HG03064 (cell line): Measurements from ENCODE around the gene FOS.

ENCODE experiments used
- ATAC-seq: cut with Tn5 transposase; IDR thresholded peaks from one replicate; pipeline ENCODE4 v1.9.1; 2021; ENCODE audit warnings: low read depth; ENCODE audit not compliant: unreplicated experiment

Gene FOS

DNA sequence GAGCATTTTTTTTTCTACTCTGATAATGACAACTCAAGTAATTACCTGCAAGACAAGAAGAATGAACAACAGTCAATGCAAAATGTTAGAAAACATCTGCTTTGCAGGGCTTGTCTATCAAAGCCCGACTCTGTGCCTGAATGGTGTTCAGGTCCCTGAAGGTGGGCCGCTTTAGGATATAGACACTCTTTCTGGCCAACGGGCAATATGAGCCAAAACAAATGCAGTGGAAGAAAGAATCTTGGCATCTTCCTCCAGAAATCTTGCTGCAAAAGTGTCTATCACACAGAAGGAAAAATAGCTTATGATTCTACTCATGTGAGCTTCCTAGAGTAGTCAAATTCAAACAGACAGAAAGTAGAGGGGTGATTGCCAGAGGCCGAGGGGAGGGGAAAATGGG is 32.7 kb downstream of the FOS start:
- no peak for ATAC-seq

DNA sequence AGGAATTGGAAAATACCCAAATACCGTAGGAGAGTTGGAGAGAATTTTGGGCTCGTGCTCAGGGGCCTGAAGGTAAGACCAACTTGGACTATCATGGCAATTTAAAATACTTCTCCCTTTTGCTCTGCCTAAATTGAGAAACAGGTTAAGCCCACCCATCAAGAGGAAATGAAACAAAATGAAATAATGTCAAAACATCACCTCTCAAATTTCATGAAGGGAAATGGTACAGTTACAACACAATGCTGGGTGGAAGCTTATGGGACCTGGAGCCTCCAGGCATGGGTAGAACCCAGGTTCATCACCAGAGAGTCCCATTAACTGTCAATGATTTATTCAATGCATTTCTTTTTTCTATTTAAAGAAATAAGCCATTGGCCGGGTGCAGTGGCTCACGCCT is 33.7 kb downstream of the FOS start:
- ATAC-seq = no peak

DNA sequence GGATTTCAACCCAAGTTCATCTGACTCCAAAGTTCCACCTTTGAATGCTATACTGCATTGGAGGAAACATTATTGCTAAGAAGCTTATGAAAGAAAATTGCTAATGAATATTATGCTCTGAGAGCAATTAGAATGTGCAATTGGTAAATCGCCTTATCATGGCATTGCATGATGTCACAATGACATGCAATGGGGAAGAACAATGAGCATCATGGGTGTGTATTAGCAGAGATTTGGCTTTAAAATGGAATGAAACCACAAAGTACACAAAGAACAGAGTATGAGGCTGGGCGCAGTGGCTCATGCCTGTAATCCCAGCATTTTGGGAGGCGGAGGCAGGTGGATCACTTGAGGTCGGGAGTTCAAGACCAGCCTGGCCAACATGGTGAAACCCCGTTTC is 34.7 kb downstream of the FOS start:
- ATAC-seq = no peak

DNA sequence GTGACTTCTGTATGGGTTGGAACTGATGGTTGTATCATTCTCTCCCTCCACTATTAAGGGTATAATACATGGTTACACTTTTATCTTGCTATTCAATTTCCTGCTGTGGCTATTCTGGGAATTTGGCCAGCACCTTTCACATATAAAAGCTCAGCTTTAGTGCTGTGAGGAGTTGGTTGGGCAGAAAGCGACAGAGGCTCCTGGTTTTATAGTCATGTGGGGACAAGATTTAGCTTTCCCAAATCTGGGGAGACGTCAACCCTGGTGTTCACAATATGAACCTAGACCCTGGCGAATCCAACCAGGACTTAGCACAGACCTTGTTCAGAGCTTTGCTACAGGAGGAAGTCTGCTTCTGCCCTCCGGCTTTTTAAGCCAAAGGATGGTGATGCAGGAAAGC is 36.5 kb downstream of the FOS start:
- ATAC-seq = no peak

DNA sequence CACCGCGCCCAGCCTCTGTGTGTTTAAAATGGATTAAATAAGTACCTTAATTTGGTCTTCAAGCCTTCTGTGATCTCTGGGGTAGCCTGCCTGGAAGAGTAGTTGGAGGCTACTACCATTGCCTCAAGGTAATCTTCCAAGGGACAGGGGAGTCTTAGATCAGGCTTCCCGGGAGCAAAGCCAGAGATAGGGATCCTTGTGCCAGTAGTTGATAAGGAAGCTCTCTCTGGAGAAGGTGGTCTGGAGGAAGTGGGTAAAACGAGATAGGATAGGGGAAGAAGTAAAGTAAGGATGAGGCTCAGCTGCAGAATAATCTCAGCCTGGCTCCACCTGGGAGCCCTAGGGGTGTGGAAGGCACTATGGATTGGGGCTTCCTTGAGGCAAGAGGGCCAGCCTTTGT is 38.5 kb downstream of the FOS start:
- no peak for ATAC-seq

DNA sequence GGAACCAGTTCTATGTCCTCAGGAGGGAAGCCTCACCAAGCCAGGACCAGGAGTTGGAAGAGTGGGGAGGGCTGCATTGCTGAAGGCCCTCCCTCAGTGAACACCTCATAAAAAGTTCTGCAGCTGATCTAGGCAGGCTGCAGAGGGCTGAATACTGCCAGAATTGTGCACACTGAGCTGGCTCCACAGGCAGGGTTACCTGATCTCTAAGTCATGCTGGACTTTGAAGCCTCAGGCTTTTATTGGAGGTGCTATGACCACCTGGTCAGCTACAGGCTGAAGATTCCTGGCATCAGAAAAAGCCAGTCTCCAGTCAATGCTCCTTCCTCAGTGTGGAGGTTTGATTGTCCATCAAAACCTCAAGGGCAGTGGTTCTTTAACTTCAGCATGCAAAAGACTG is 39.7 kb downstream of the FOS start:
- no peak for ATAC-seq

DNA sequence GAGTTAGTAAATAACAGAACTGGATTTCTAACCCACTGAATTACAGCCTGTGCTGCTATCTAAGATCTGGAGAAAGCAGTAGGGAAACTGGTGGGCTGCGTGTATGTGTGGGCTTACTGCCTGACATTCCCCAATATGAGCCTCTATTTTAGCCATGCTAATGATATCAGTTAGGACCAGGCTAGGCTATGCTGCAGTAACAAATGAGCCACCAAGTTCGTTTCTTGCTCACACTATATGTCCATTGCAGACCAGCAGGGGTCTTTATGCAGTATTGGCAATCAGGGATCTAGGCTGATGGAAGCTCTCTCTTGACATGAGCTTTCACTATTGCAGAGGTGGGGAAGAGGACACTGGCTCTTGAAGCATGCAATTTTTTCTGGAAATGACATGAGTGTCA is 40.4 kb downstream of the FOS start:
- no peak for ATAC-seq

DNA sequence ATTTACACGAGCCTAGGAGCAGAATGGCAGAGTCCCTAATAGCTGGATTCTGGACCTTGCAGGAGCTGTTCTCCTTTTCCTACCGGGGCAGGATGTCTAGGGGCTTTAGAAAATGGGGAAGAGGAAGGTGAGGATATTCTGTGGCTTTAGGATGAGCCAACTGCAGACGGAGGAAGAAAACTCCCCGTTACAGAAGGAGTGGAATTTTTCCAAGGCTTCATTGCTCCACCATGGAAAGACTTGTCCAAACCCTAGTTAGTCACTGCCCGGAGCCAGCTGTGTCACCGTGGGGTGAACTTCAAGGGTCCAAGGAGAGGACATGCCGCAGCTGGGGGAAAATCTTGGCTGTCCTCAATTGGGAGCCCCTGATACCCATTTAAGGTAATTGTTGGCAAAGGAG is 41.6 kb downstream of the FOS start:
- ATAC-seq = no peak

DNA sequence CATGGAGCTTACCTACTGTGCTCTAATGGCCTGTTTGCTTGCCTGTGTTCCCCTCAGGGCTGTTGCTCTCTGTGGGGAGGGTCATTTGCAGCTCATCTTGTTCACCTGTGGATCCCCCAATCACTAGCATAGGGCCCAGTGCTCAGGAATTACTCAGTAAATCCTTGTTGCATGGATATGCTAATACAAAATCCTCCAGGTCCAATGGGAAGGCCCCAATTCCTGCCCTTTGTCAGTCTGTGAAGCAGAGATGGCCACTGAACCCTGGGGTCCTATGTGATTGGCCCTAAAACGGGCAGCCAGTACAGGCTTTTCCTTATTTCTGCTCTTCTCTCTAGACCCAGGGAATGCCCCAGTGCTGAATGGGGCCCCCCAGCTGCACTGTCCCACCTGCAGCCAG is 44.1 kb downstream of the FOS start:
- no peak for ATAC-seq

DNA sequence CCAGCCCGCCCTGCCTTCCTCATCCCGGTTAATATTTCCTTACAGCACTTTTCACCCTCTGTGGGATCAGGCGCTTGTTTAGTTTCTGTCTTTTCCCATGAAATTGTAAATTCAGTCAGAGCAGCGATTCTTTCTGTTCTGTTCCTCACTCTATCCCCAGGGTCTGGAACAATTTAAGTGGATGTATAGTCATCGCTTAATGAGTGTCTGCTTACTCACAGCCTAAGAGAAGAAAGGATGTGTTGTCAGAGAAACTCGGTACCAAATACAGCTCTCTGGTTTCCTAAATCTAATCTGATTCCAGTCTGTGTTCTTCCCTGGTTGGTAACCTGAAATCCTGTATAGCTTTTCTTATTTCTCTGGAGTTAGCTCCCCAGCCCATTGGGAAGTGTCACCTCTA is 44.9 kb downstream of the FOS start:
- no peak for ATAC-seq

DNA sequence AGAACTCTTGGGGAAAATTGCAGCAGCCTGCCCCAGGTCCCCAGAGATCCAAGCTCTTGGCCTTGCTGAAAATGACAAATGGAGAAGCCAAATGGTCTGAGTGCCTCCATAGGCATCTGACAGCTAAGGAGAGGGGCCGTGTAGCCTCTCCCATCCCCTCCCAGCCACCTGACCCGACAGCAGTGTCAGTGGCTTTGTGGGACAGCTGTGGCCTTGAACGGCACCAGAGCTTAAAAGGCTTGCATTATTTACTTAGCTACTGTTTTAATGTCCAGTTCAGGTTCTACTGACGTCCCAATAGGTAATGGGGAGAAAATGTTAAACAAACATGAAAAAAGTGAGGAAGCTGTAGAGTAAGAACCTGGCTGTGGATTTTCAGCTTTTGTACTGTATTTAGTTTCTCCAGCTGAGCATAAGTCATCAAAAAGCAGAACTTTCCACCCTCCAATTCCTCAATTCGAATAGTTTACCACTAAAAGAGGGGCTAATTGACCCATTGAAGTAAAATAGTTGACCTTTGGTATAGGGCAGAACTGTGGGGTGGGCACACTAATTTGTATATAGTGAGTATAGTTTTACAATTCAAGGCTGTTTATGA is 50.0 kb downstream of the FOS start:
- no peak for ATAC-seq

DNA sequence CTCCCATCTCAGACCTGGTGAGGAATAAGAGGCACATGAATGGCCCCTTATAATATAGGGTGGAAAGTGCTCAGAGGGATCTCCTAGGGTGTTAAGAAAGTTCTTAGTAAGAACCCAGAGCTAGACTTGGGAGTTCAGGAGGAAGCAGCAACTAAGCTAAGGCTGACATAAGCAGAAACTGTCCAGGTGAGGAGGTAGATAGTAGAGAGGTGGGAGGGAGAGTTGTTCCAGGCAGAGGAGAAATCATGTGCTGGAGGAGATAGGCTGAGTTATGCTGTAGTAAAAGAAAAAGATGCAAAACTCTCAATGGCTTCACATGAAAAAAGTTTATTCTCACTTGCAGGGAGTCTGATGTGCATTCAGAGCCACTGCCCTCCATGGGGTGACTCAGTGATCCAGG is 50.7 kb downstream of the FOS start:
- no peak for ATAC-seq

DNA sequence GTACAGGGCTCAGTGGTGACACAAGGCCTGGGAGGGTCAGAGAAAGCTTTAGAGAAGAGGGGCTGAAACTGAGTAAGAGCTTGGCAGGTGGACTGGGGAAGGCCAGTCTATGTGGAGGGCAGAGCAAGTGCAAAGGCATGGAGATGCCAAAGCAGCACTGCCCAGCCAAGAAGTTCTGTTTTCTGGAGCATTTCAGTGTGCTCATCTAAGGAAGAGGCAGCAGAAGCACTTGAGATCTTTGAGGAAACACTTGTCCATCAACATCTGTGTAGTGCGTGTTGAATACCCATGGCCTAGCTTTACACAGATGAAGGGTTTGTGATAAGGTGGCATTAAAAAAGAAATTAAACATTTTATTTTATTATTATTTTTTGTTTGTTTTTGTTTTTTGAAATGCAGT is 52.8 kb downstream of the FOS start:
- ATAC-seq = no peak
